Measurements from ENCODE around the gene PARD3B. TPM values are rescaled to one million over a fixed set of nuclear protein-coding genes. Genes with fewer than 3 reads are reported as not detected.

The PARD3B gene
- total RNA-seq, 1 experiment from 2014 or later: 3.6 TPM

GRCh38 chr2:204581946-204582345 lies 36.7 kb downstream of the PARD3B start:
- BruUV-seq (replicated peaks): no TSS peak
- in situ Hi-C loops (cut with HindIII; ENCODE audit: low pct_unique_long_range_greater_than_20kb, low sequenced_read_pairs) (no loop called here), intact Hi-C loops (cut with micrococcal nuclease; ENCODE audit: unreplicated experiment) (no loop called here)
- Histone ChIP-seq H3K9me3 (ENCODE audit: control insufficient read depth, insufficient read depth, low read depth, low read length) (no peaks in the 10 kb centered on the region), H3K36me3 (ENCODE audit: control insufficient read depth, insufficient read depth, low read length) (no peaks in the 10 kb centered on the region), H3K27me3 (ENCODE audit: control insufficient read depth, insufficient read depth, low read length) (no peaks in the 10 kb centered on the region), H3K27ac (ENCODE audit: low read length) (no peak overlapping the region), H3K4me1 (ENCODE audit: control insufficient read depth, insufficient read depth, low read length) (no peaks in the 10 kb centered on the region), H3K4me3 (ENCODE audit: low read depth in 2 of 2, low read length in 2 of 2) (no peak overlapping the region)
- ATAC-seq: no peak
- no peak for TF ChIP-seq POLR2AphosphoS5 (IDR thresholded peaks at IDR 0.05; ENCODE audit: low read depth, low read length)
- no peak for TF ChIP-seq CTCF (IDR thresholded peaks at IDR 0.05)
- TF ChIP-seq REST (IDR thresholded peaks at IDR 0.05; ENCODE audit: insufficient read depth in 1 of 2, low read depth in 2 of 2, low read length in 1 of 2): no peak
- no peak for TF ChIP-seq SIN3A (IDR thresholded peaks at IDR 0.05; ENCODE audit: borderline replicate concordance, insufficient read depth, low read depth, low read length)
- no peak for TF ChIP-seq TCF7L2 (IDR thresholded peaks at IDR 0.05; ENCODE audit: low read depth, low read length)
- POLR2A ChIA-PET: interaction anchor here (0.6 kb wide), 1 partner anchor 93 kb away, joined by 3 read pairs; no protein-coding TSS in a partner anchor
- CTCF ChIA-PET: no interaction called here
- DNase-seq (ENCODE audit: low read depth, low spot score): no peak

- H3K27me3 ChIP-seq (ENCODE audit: control insufficient read depth, insufficient read depth, low read length): no peaks in the 10 kb centered on the region
- no peak for DNase-seq (ENCODE audit: low read depth, low spot score)
- no peak overlapping the region for H3K4me3 ChIP-seq (ENCODE audit: low read depth in 2 of 2, low read length in 2 of 2)
- ATAC-seq: no peak
- no peaks in the 10 kb centered on the region for H3K4me1 ChIP-seq (ENCODE audit: control insufficient read depth, insufficient read depth, low read length)
- intact Hi-C loops (cut with micrococcal nuclease; ENCODE audit: unreplicated experiment) (no loop called here), in situ Hi-C loops (cut with HindIII; ENCODE audit: low pct_unique_long_range_greater_than_20kb, low sequenced_read_pairs) (no loop called here)
- H3K27ac ChIP-seq (ENCODE audit: low read length): no peak overlapping the region
- CTCF ChIA-PET: no interaction called here
- BruUV-seq (replicated peaks): no TSS peak
- TF ChIP-seq REST (IDR thresholded peaks at IDR 0.05; ENCODE audit: insufficient read depth in 1 of 2, low read depth in 2 of 2, low read length in 1 of 2): no peak
- TF ChIP-seq CTCF (IDR thresholded peaks at IDR 0.05): no peak
- TF ChIP-seq SIN3A (IDR thresholded peaks at IDR 0.05; ENCODE audit: borderline replicate concordance, insufficient read depth, low read depth, low read length): no peak
- TF ChIP-seq POLR2AphosphoS5 (IDR thresholded peaks at IDR 0.05; ENCODE audit: low read depth, low read length): no peak
- TF ChIP-seq TCF7L2 (IDR thresholded peaks at IDR 0.05; ENCODE audit: low read depth, low read length): no peak
- H3K9me3 ChIP-seq (ENCODE audit: control insufficient read depth, insufficient read depth, low read depth, low read length): no peaks in the 10 kb centered on the region
- POLR2A ChIA-PET: no interaction called here
- no peaks in the 10 kb centered on the region for H3K36me3 ChIP-seq (ENCODE audit: control insufficient read depth, insufficient read depth, low read length)
Observed at GRCh38 chr2:204583773-204584172, 38.5 kb downstream of the PARD3B start.

Measured in Panc1 (cell line).